ENCODE measurements around the gene RER1.

Gene RER1

GRCh38 chr1:2391041-2391930, at the start of gene RER1, which contains the start of gene MORN1:
RER1 (plus strand) TSS chr1:2391841; CDS start chr1:2395791, 3,950 bp downstream.
MORN1 (minus strand) TSS chr1:2391554; CDS start chr1:2391533, 21 bp downstream.
- DNase-seq, result peak; percentile 99

GRCh38 chr1:2342384-2343022, 49.1 kb upstream of the RER1 start:
- no peak for DNase-seq

GRCh38 chr1:2343023-2343935, 48.4 kb upstream of the RER1 start:
- no peak for DNase-seq

GRCh38 chr1:2344121-2344681, 47.4 kb upstream of the RER1 start:
- DNase-seq, result no peak

- no peak for DNase-seq
Observed at GRCh38 chr1:2344744-2345296, 46.8 kb upstream of the RER1 start.

- no peak for DNase-seq
Observed at GRCh38 chr1:2345297-2346075, 46.2 kb upstream of the RER1 start.

GRCh38 chr1:2346691-2347408, 44.8 kb upstream of the RER1 start:
- DNase-seq, result no peak

- no peak for DNase-seq
Observed at GRCh38 chr1:2347409-2347785, 44.2 kb upstream of the RER1 start.

- no peak for DNase-seq
Observed at GRCh38 chr1:2347896-2348295, 43.7 kb upstream of the RER1 start.

GRCh38 chr1:2348346-2349325, 43.0 kb upstream of the RER1 start:
- no peak for DNase-seq

GRCh38 chr1:2349806-2350205, 41.8 kb upstream of the RER1 start:
- no peak for DNase-seq

GRCh38 chr1:2350501-2350900, 41.1 kb upstream of the RER1 start:
- DNase-seq, result no peak

GRCh38 chr1:2350911-2351655, 40.6 kb upstream of the RER1 start:
- no peak for DNase-seq

- no peak for DNase-seq
Observed at GRCh38 chr1:2351723-2352122, 39.9 kb upstream of the RER1 start.

- DNase-seq, result no peak
Observed at GRCh38 chr1:2352341-2352896, 39.2 kb upstream of the RER1 start.

GRCh38 chr1:2352897-2353550, 38.6 kb upstream of the RER1 start:
- no peak for DNase-seq

- no peak for DNase-seq
Observed at GRCh38 chr1:2353551-2354438, 37.8 kb upstream of the RER1 start.

Data from activated CD4-positive, alpha-beta T cell treated with anti-CD3 and anti-CD28 coated beads, Interleukin-2, Interleukin-6, amounts not matched to agents 100 ng/mL and 50 ng/mL, durations not matched to agents 16 hours and 8 hours (primary cell).